ENCODE measurements around the gene RNASE7.
A peak's percentile ranks its signal among the peaks of the same experiment; 100 is the strongest.

The RNASE7 gene

GRCh38 chr14:21066882-21067502 lies 24.8 kb downstream of the RNASE7 start:
- no peaks in the 10 kb centered on the region for H3K36me3 ChIP-seq (ENCODE audit: control insufficient read depth in 2 of 2, insufficient read depth in 2 of 2, low read length in 2 of 2)
- no peak overlapping the region for H3K27ac ChIP-seq (ENCODE audit: low read depth in 2 of 2, low read length in 2 of 2)
- no peak overlapping the region for H3K4me3 ChIP-seq (ENCODE audit: low read length in 2 of 2)

GRCh38 chr14:21068521-21069387 lies 26.6 kb downstream of the RNASE7 start:
- Histone ChIP-seq H3K9ac (ENCODE audit: low read depth in 1 of 2, low read length in 2 of 2) (peak overlapping the region; percentile 68 to 83), H3K4me1 (ENCODE audit: control insufficient read depth in 2 of 2, insufficient read depth in 2 of 2, low read length in 2 of 2) (peaks cover 33% of the 10 kb centered on the region in 2 donors), H3K4me3 (ENCODE audit: low read length in 2 of 2) (peak overlapping the region; percentile 52 to 70), H3K27me3 (ENCODE audit: control insufficient read depth in 2 of 2, insufficient read depth in 2 of 2, low read length in 2 of 2) (no peaks in the 10 kb centered on the region), H3K27ac (ENCODE audit: low read depth in 2 of 2, low read length in 2 of 2) (peak overlapping the region; percentile 18 to 93), H3K36me3 (ENCODE audit: control insufficient read depth in 2 of 2, insufficient read depth in 2 of 2, low read length in 2 of 2) (peaks cover 6 to 8% of the 10 kb centered on the region in 2 donors), H3K9me3 (ENCODE audit: control insufficient read depth in 2 of 2, low read length in 2 of 2) (no peaks in the 10 kb centered on the region)

More at GRCh38 chr14:21066882-21067502, 24.8 kb downstream of the RNASE7 start:
- peaks cover 25% of the 10 kb centered on the region in 2 donors for H3K4me1 ChIP-seq (ENCODE audit: control insufficient read depth in 2 of 2, insufficient read depth in 2 of 2, low read length in 2 of 2)
- H3K9me3 ChIP-seq (ENCODE audit: control insufficient read depth in 2 of 2, low read length in 2 of 2) = no peaks in the 10 kb centered on the region
- H3K9ac ChIP-seq (ENCODE audit: low read depth in 1 of 2, low read length in 2 of 2) = no peak overlapping the region
- H3K27me3 ChIP-seq (ENCODE audit: control insufficient read depth in 2 of 2, insufficient read depth in 2 of 2, low read length in 2 of 2) = no peaks in the 10 kb centered on the region

- Histone ChIP-seq H3K4me3 (ENCODE audit: low read length in 2 of 2) (peak overlapping the region; percentile 52 to 70), H3K9me3 (ENCODE audit: control insufficient read depth in 2 of 2, low read length in 2 of 2) (no peaks in the 10 kb centered on the region), H3K9ac (ENCODE audit: low read depth in 1 of 2, low read length in 2 of 2) (peak overlapping the region; percentile 68 to 83), H3K4me1 (ENCODE audit: control insufficient read depth in 2 of 2, insufficient read depth in 2 of 2, low read length in 2 of 2) (peaks cover 33% of the 10 kb centered on the region in 2 donors), H3K36me3 (ENCODE audit: control insufficient read depth in 2 of 2, insufficient read depth in 2 of 2, low read length in 2 of 2) (peaks cover 7 to 10% of the 10 kb centered on the region in 2 donors), H3K27me3 (ENCODE audit: control insufficient read depth in 2 of 2, insufficient read depth in 2 of 2, low read length in 2 of 2) (no peaks in the 10 kb centered on the region), H3K27ac (ENCODE audit: low read depth in 2 of 2, low read length in 2 of 2) (peak overlapping the region; percentile 18 to 93)
These were observed 27.4 kb downstream of the RNASE7 start for GRCh38 chr14:21069388-21070082.

- H3K27ac ChIP-seq (ENCODE audit: low read depth in 2 of 2, low read length in 2 of 2) = peak within 1 kb of the TSS; percentile 83 to 93
- peak within 1 kb of the TSS; percentile 86 to 87 for H3K4me3 ChIP-seq (ENCODE audit: low read length in 2 of 2)
- no peaks in the 10 kb centered on the region for H3K9me3 ChIP-seq (ENCODE audit: control insufficient read depth in 2 of 2, low read length in 2 of 2)
- H3K4me1 ChIP-seq (ENCODE audit: control insufficient read depth in 2 of 2, insufficient read depth in 2 of 2, low read length in 2 of 2) = peaks cover 33% of the 10 kb centered on the region in 2 donors
- H3K36me3 ChIP-seq (ENCODE audit: control insufficient read depth in 2 of 2, insufficient read depth in 2 of 2, low read length in 2 of 2) = peaks cover 8 to 16% of the 10 kb centered on the region in 2 donors
- H3K9ac ChIP-seq (ENCODE audit: low read depth in 1 of 2, low read length in 2 of 2) = peak within 1 kb of the TSS; percentile 83 to 89
- H3K27me3 ChIP-seq (ENCODE audit: control insufficient read depth in 2 of 2, insufficient read depth in 2 of 2, low read length in 2 of 2) = no peaks in the 10 kb centered on the region
These were observed 28.0 kb downstream of the RNASE7 start, which contains the start of gene ARHGEF40 for GRCh38 chr14:21070083-21070609. ARHGEF40 (plus strand) TSS chr14:21070304; CDS start chr14:21070397, 93 bp downstream.

- Histone ChIP-seq H3K27ac (ENCODE audit: low read depth in 2 of 2, low read length in 2 of 2) (peak overlapping the region; percentile 83 to 93), H3K27me3 (ENCODE audit: control insufficient read depth in 2 of 2, insufficient read depth in 2 of 2, low read length in 2 of 2) (no peaks in the 10 kb centered on the region), H3K9ac (ENCODE audit: low read depth in 1 of 2, low read length in 2 of 2) (peak overlapping the region; percentile 83 to 89), H3K4me1 (ENCODE audit: control insufficient read depth in 2 of 2, insufficient read depth in 2 of 2, low read length in 2 of 2) (peaks cover 33% of the 10 kb centered on the region in 2 donors), H3K4me3 (ENCODE audit: low read length in 2 of 2) (peak overlapping the region; percentile 86 to 87), H3K36me3 (ENCODE audit: control insufficient read depth in 2 of 2, insufficient read depth in 2 of 2, low read length in 2 of 2) (peaks cover 13 to 22% of the 10 kb centered on the region in 2 donors), H3K9me3 (ENCODE audit: control insufficient read depth in 2 of 2, low read length in 2 of 2) (no peaks in the 10 kb centered on the region)
These were observed 28.6 kb downstream of the RNASE7 start for GRCh38 chr14:21070610-21071224.

- Histone ChIP-seq H3K27me3 (ENCODE audit: control insufficient read depth in 2 of 2, insufficient read depth in 2 of 2, low read length in 2 of 2) (no peaks in the 10 kb centered on the region), H3K36me3 (ENCODE audit: control insufficient read depth in 2 of 2, insufficient read depth in 2 of 2, low read length in 2 of 2) (peaks cover 19 to 29% of the 10 kb centered on the region in 2 donors), H3K4me3 (ENCODE audit: low read length in 2 of 2) (peak overlapping the region; percentile 86 to 87), H3K4me1 (ENCODE audit: control insufficient read depth in 2 of 2, insufficient read depth in 2 of 2, low read length in 2 of 2) (peaks cover 33% of the 10 kb centered on the region in 2 donors), H3K9ac (ENCODE audit: low read depth in 1 of 2, low read length in 2 of 2) (peak overlapping the region; percentile 83 to 89), H3K27ac (ENCODE audit: low read depth in 2 of 2, low read length in 2 of 2) (peak overlapping the region; percentile 83 to 93), H3K9me3 (ENCODE audit: control insufficient read depth in 2 of 2, low read length in 2 of 2) (no peaks in the 10 kb centered on the region)
These were observed 29.3 kb downstream of the RNASE7 start for GRCh38 chr14:21071225-21072030.

GRCh38 chr14:21072031-21072473 lies 29.9 kb downstream of the RNASE7 start:
- Histone ChIP-seq H3K27me3 (ENCODE audit: control insufficient read depth in 2 of 2, insufficient read depth in 2 of 2, low read length in 2 of 2) (no peaks in the 10 kb centered on the region), H3K36me3 (ENCODE audit: control insufficient read depth in 2 of 2, insufficient read depth in 2 of 2, low read length in 2 of 2) (peaks cover 22 to 34% of the 10 kb centered on the region in 2 donors), H3K9me3 (ENCODE audit: control insufficient read depth in 2 of 2, low read length in 2 of 2) (no peaks in the 10 kb centered on the region), H3K4me1 (ENCODE audit: control insufficient read depth in 2 of 2, insufficient read depth in 2 of 2, low read length in 2 of 2) (peaks cover 33% of the 10 kb centered on the region in 2 donors), H3K27ac (ENCODE audit: low read depth in 2 of 2, low read length in 2 of 2) (peak overlapping the region; percentile 83 to 93), H3K4me3 (ENCODE audit: low read length in 2 of 2) (peak overlapping the region; percentile 86 to 87), H3K9ac (ENCODE audit: low read depth in 1 of 2, low read length in 2 of 2) (peak overlapping the region; percentile 9 to 83)

- H3K9ac ChIP-seq (ENCODE audit: low read depth in 1 of 2, low read length in 2 of 2) = no peak overlapping the region
- H3K36me3 ChIP-seq (ENCODE audit: control insufficient read depth in 2 of 2, insufficient read depth in 2 of 2, low read length in 2 of 2) = peaks cover 28 to 42% of the 10 kb centered on the region in 2 donors
- no peaks in the 10 kb centered on the region for H3K9me3 ChIP-seq (ENCODE audit: control insufficient read depth in 2 of 2, low read length in 2 of 2)
- peaks cover 33% of the 10 kb centered on the region in 2 donors for H3K4me1 ChIP-seq (ENCODE audit: control insufficient read depth in 2 of 2, insufficient read depth in 2 of 2, low read length in 2 of 2)
- H3K27ac ChIP-seq (ENCODE audit: low read depth in 2 of 2, low read length in 2 of 2) = peak overlapping the region in 1 of 2 donors; percentile 20
- H3K27me3 ChIP-seq (ENCODE audit: control insufficient read depth in 2 of 2, insufficient read depth in 2 of 2, low read length in 2 of 2) = no peaks in the 10 kb centered on the region
- no peak overlapping the region for H3K4me3 ChIP-seq (ENCODE audit: low read length in 2 of 2)
These were observed 30.7 kb downstream of the RNASE7 start for GRCh38 chr14:21072781-21073339.

Data from mucosa of rectum (tissue), 2 donors.